ENCODE measurements around the gene ITGA2B. TPM values are rescaled to one million over a fixed set of nuclear protein-coding genes. Genes with fewer than 3 reads are reported as not detected.

Gene ITGA2B
- total RNA-seq, 1 experiment from 2014 or later: 3.1 TPM

DNA sequence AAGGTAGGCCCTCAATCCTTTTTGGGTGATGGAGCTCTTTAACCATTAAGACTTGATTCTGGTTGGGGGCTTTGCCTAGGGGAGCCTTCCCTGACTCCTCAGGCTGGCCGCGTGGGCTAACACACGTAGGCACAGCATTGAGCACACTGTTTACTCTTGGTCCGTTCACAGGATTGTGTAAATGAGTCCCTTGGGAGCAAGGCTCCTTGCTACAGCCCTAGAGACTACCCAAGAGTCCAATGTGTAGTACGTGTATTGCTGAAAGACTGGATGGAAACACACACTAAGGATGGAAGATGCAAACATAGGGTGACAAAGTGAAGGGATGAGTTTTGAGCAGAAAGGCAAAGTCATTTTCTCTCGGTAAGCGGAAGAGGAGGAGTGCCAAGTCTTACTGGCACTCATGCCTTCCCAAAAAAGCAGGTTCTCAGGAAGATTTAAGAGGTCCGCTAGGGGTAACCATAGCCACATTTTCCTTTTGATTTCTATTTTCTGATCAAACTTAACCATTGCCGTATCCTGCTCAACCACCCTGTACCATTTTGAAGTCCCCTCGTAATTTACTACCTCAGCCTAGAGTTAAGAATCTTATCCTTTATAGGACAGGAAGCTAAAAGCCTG lies 911 bp upstream of the ITGA2B start:
- Histone ChIP-seq H3K9ac (ENCODE audit: low read length) (no peak overlapping the region), H3K9me3 (ENCODE audit: low read length) (no peaks in the 10 kb centered on the region), H3K27ac (ENCODE audit: low read length) (no peak overlapping the region), H3K36me3 (ENCODE audit: low read depth, low read length) (no peaks in the 10 kb centered on the region), H3K4me2 (ENCODE audit: low read length) (no peak overlapping the region), H3F3A (ENCODE audit: low read length, unreplicated experiment) (no peaks in the 10 kb centered on the region), H3K9me2 (replicated peaks; ENCODE audit: low read length) (no peaks in the 10 kb centered on the region), H3K27me3 (ENCODE audit: low read length) (no peaks in the 10 kb centered on the region), H3K79me2 (ENCODE audit: low read length) (no peaks in the 10 kb centered on the region), H3K4me3 (ENCODE audit: low read length) (no peak overlapping the region), H4K20me1 (ENCODE audit: low read length) (no peaks in the 10 kb centered on the region), H2AFZ (ENCODE audit: low read length) (no peak overlapping the region), H3K4me1 (ENCODE audit: insufficient read depth, low read length) (peaks cover 6% of the 10 kb centered on the region)
- DNase-seq (no peak), ATAC-seq (no peak)
- ChIA-PET CTCF (no interaction called here), POLR2A (ENCODE audit: unreplicated experiment) (no interaction called here)
- intact Hi-C loops (cut with micrococcal nuclease): no loop called here
- TF ChIP-seq EZH2phosphoT487 (IDR thresholded peaks at IDR 0.05; ENCODE audit: borderline replicate concordance, low read length) (no peak), EZH2 (IDR thresholded peaks at IDR 0.05; ENCODE audit: low read length, unreplicated experiment) (no peak)
- TF ChIP-seq, protein P1, sequence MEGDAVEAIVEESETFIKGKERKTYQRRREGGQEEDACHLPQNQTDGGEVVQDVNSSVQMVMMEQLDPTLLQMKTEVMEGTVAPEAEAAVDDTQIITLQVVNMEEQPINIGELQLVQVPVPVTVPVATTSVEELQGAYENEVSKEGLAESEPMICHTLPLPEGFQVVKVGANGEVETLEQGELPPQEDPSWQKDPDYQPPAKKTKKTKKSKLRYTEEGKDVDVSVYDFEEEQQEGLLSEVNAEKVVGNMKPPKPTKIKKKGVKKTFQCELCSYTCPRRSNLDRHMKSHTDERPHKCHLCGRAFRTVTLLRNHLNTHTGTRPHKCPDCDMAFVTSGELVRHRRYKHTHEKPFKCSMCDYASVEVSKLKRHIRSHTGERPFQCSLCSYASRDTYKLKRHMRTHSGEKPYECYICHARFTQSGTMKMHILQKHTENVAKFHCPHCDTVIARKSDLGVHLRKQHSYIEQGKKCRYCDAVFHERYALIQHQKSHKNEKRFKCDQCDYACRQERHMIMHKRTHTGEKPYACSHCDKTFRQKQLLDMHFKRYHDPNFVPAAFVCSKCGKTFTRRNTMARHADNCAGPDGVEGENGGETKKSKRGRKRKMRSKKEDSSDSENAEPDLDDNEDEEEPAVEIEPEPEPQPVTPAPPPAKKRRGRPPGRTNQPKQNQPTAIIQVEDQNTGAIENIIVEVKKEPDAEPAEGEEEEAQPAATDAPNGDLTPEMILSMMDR (conservative IDR thresholded peaks at IDR 0.05; ENCODE audit: low read depth, low read length): no peak
- BruUV-seq (replicated peaks): no TSS peak

DNA sequence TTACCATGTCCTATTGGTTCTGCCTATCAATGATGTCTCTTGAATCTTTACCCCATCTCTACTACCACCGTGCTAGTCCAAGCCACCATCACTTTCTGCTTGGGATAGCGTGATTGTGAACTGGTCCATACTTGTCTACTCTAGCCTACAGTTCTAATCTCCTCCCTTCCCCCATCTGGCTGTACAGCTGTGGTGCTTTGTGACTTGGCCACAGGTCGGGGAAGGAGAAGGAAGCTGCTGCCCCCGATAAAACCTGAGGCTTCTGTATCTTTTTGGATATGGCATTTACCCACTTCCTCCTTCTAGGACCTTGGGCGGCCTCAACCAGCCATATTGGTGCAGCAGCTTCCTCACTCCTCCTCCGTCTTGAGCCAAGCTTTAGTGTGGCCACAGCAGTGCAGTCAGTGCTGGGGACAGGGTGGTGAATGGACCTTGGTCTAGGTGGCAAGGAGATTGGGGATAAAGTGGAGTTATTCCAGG lies 314 bp upstream of the ITGA2B start:
- no peak for DNase-seq
- CTCF ChIA-PET: no interaction called here
- Histone ChIP-seq H3K4me1 (ENCODE audit: insufficient read depth, low read length) (peaks cover 10% of the 10 kb centered on the region), H4K20me1 (ENCODE audit: low read length) (no peaks in the 10 kb centered on the region), H3K9me2 (replicated peaks; ENCODE audit: low read length) (no peaks in the 10 kb centered on the region), H3K9me3 (ENCODE audit: low read length) (no peaks in the 10 kb centered on the region), H3K4me2 (ENCODE audit: low read length) (no peak overlapping the region), H3K79me2 (ENCODE audit: low read length) (no peaks in the 10 kb centered on the region), H3K9ac (ENCODE audit: low read length) (no peak overlapping the region), H3K36me3 (ENCODE audit: low read depth, low read length) (no peaks in the 10 kb centered on the region), H3K27me3 (ENCODE audit: low read length) (no peaks in the 10 kb centered on the region), H3F3A (ENCODE audit: low read length, unreplicated experiment) (no peaks in the 10 kb centered on the region), H3K27ac (ENCODE audit: low read length) (no peak overlapping the region), H3K4me3 (ENCODE audit: low read length) (no peak overlapping the region), H2AFZ (ENCODE audit: low read length) (no peak overlapping the region)
- ATAC-seq: no peak
- intact Hi-C loops (cut with micrococcal nuclease): no loop called here
- POLR2A ChIA-PET (ENCODE audit: unreplicated experiment): no interaction called here
- no peak for TF ChIP-seq EZH2phosphoT487 (IDR thresholded peaks at IDR 0.05; ENCODE audit: borderline replicate concordance, low read length)
- TF ChIP-seq EZH2 (IDR thresholded peaks at IDR 0.05; ENCODE audit: low read length, unreplicated experiment): no peak
- TF ChIP-seq, protein P1 (conservative IDR thresholded peaks at IDR 0.05; ENCODE audit: low read depth, low read length): no peak
- BruUV-seq (replicated peaks): no TSS peak

DNA sequence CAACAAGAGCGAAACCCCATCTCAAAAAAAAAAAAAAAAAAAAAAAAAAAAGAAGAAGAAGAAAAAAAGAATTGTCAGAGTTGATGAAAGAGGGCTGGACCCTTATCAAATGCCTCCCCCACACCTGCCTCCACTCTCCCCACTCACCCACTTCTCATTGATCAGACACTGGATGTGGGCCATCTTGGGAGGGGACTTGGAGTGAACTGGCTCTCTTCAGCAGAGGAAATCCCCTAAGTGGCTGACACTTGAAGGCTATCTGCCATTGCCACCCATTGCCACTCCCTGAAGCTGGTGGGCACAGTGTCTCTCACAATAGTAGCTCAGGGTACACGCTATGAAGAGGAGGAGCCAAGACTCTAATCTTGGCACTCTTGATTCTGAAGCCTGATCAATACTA lies 1.6 kb downstream of the ITGA2B start:
- ChIA-PET CTCF (no interaction called here), POLR2A (ENCODE audit: unreplicated experiment) (no interaction called here)
- Histone ChIP-seq H2AFZ (ENCODE audit: low read length) (no peak overlapping the region), H3K4me3 (ENCODE audit: low read length) (no peak overlapping the region), H3K4me1 (ENCODE audit: insufficient read depth, low read length) (peaks cover 10% of the 10 kb centered on the region), H3K79me2 (ENCODE audit: low read length) (no peaks in the 10 kb centered on the region), H3K27ac (ENCODE audit: low read length) (no peak overlapping the region), H3K9me3 (ENCODE audit: low read length) (no peaks in the 10 kb centered on the region), H4K20me1 (ENCODE audit: low read length) (no peaks in the 10 kb centered on the region), H3K36me3 (ENCODE audit: low read depth, low read length) (no peaks in the 10 kb centered on the region), H3K9me2 (replicated peaks; ENCODE audit: low read length) (no peaks in the 10 kb centered on the region), H3K9ac (ENCODE audit: low read length) (no peak overlapping the region), H3K4me2 (ENCODE audit: low read length) (no peak overlapping the region), H3K27me3 (ENCODE audit: low read length) (no peaks in the 10 kb centered on the region), H3F3A (ENCODE audit: low read length, unreplicated experiment) (no peaks in the 10 kb centered on the region)
- intact Hi-C loops (cut with micrococcal nuclease): no loop called here
- TF ChIP-seq EZH2 (IDR thresholded peaks at IDR 0.05; ENCODE audit: low read length, unreplicated experiment) (no peak), EZH2phosphoT487 (IDR thresholded peaks at IDR 0.05; ENCODE audit: borderline replicate concordance, low read length) (no peak)
- TF ChIP-seq, protein P1 (conservative IDR thresholded peaks at IDR 0.05; ENCODE audit: low read depth, low read length): no peak
- no TSS peak for BruUV-seq (replicated peaks)
- ATAC-seq (no peak), DNase-seq (no peak)

All from PC-3 (cell line).